Prostate gland (tissue), 2 donors: ENCODE results near the gene JMJD4.

Source experiments
- CTCF ChIP-seq, 4 experiments: fragments of 200-600 bp in 2 of 4; fragments of 450-650 bp in 2 of 4; sonication (generic) in 2 of 4; IDR thresholded peaks; 1 replicate in 3 of 4; 2 replicates in 1 of 4; pipeline ENCODE4 v1.5.1; 2016 to 2019; ENCODE audit warnings: antibody characterized with exemption in 4 of 4, mild to moderate bottlenecking in 2 of 4, moderate library complexity in 2 of 4
- POLR2A ChIP-seq: fragments of 450-650 bp; IDR thresholded peaks from one replicate; pipeline ENCODE4 v1.6.1; 2016; ENCODE audit warnings: antibody characterized with exemption, mild to moderate bottlenecking
- POLR2AphosphoS5 ChIP-seq: sonication (generic); formaldehyde crosslinking; IDR thresholded peaks from one replicate; pipeline ENCODE4 v1.6.1; 2017; ENCODE audit warnings: antibody characterized with exemption

GRCh38 chr1:227775841-227776240, 40.7 kb upstream of the JMJD4 start:
- no peak for TF ChIP-seq CTCF (IDR thresholded peaks at IDR 0.05)
- no peak for TF ChIP-seq POLR2AphosphoS5
- no peak for TF ChIP-seq POLR2A
